ENCODE measurements around the gene CYP4A22.
"Not testable (repeated sequence)": the region's sequence is repeated elsewhere in the genome, so short reads cannot be mapped to it uniquely, and the experiment has no call there.

Gene CYP4A22, protein sequence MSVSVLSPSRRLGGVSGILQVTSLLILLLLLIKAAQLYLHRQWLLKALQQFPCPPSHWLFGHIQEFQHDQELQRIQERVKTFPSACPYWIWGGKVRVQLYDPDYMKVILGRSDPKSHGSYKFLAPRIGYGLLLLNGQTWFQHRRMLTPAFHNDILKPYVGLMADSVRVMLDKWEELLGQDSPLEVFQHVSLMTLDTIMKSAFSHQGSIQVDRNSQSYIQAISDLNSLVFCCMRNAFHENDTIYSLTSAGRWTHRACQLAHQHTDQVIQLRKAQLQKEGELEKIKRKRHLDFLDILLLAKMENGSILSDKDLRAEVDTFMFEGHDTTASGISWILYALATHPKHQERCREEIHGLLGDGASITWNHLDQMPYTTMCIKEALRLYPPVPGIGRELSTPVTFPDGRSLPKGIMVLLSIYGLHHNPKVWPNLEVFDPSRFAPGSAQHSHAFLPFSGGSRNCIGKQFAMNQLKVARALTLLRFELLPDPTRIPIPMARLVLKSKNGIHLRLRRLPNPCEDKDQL

DNA sequence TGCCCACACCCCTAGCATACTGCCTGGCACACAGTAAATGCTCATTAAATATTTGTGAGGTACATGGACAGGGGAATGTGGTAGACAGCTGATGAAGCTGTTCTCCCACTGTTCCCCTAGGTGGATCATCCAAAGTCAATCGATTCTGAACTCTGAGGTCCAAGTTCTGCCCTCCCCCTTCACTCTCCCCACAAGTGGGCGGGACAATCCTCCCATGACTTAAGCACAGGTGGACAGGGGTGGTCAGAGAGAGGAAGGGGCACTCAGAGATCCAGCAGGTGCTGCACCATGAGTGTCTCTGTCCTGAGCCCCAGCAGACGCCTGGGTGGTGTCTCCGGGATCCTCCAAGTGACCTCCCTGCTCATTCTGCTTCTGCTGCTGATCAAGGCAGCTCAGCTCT, at the start of gene CYP4A22:
Gene CYP4A22 (plus strand): TSS at position 244 of the 400 bp plus-strand sequence. CDS start 45 bp downstream, at position 289.
- no peak for DNase-seq

DNA sequence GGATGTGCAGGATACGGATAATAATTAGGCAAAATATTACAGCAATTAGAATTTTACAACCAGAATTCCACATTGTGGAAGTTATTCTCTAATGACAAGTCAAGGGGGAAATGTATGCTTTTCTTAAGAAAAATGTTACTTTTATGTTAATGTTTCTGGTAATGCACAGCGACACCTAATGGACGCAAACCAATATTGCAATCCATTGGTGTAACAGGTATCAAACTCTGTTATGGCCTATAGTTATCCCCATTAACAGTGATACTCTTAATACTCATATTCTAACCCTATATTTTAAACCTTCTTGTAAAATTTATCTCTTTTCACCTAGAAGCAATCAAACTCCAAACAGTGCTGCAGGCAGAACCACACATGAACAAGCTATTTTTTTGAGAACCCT, 47.9 kb upstream of the CYP4A22 start:
- DNase-seq = not testable (repeated sequence)

DNA sequence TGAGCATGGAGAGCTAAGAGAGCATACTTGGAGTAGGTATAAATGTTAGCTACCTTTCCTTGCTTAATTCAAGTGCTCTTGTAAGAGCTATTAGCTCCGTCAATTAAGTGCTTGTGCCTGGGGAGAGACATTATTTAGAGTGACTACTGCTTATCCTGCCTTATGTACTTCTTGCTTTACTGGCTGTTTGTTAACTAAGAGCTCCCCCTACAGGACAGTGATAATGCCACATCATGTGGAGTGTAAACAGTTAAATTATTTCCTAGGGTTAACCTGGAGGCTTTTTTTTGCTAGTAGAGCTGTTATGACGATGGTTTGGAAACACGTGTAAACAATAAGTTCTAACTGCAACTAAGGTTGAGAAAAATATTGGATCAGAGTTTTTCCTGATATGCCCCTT, 45.8 kb upstream of the CYP4A22 start:
- DNase-seq = not testable (repeated sequence)

DNA sequence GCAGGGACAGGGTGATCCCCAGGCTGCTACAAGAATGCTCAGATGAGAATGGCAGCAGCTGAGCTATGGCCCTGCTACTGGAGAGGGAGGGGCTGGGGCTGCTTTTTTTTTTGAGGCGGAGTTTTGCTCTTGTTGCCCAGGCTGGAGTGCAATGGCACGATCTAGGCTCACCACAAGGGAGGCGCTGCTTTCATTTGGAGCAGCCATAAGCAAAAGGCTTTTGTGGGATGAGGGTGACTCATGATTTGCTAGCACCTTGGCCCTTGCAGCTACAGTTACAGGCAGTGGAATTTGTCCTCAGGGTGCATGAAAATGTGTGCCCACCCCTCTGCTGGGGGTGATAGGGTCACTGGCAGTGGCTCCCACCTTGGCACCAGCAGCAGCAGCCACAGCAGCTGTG, 32.4 kb upstream of the CYP4A22 start:
- no peak for DNase-seq

DNA sequence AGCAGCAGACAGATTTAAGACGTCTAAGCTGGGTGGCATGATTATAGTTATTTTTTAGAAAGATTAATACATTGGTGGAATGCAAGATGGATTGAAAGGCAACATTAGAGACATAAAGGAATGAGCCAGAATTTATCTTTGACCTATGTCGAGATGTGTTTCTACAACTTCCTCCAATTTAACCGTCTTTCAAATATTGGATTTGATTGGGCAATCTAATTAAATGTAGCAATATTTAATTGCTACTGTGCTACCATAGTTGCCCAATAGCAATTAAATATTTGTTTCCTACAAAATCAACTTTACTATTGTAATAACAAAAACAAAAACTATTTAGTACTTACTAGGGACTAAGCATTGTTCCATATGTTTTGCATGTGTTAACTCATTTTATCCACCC, 30.4 kb upstream of the CYP4A22 start:
- no peak for DNase-seq

DNA sequence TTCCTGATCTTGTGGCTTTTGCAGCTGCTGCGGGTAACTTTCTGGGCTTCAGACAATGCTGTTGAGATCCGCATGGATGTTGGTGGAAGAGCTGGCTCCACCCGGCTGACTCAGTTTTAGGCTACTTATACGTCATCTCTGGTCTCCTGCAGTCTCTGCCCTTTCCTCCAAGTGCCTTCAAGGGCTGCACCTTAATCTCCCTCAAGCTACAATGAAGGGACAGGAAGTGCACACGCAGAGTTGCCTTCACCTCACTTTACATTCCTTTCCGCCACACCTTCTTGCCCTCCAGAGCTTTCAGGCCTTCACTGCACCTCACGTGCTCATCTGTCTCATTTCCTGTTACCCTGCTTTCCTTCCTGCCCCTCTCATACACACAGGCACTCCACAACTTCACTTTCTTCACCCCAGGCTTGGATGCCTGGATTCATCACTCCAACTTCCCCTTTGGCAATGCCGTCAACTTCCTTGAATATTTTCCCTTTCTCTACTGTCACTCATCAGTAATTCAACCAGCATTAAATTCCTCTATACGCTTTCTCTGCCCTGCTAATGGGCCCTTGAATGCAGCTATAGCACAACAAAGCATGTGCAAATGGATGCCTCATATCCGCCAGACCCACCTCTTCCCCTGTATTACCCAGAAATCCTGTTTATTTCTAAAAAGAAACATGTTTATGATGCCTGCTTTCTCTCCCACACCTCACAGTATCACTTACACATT, 29.2 kb upstream of the CYP4A22 start:
- not testable (repeated sequence) for DNase-seq

DNA sequence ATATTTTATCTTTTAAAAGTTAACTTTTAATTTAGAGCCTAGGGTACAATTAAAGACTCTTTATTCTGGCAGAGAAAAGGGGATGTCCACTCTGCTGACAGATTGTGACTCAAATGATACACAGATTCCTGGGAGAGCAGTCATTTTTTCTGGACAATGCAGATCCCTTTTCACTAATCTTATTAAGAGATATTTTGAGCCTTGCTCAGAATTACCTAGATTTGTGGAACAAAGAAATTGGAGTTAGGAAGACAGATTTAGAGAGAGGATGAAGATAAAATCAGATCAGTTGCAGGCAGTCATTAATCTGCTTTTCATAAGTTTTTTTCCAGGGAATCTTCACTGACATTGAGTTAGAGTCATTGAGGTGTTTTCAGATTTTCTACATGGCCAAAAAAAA, 27.8 kb upstream of the CYP4A22 start:
- DNase-seq = not testable (repeated sequence)

DNA sequence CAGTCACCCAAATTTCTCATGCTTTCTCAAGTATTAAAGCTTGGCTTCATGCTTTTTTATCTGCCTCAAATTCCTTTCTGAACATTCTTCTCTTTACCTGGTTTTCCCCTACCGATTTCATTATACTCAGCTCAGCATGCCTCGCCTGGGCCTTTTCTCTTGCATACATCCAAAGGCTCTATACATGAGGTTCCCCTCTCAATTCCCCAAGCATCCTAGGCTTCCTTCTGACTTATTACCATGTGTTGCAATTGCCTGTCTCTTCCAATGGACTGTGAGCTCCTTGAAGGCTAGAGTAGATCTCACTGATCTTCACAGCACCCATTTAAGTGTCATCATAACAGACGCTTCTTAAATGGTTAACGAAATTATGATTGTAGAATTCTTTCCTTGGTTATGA, 24.1 kb upstream of the CYP4A22 start:
- no peak for DNase-seq

DNA sequence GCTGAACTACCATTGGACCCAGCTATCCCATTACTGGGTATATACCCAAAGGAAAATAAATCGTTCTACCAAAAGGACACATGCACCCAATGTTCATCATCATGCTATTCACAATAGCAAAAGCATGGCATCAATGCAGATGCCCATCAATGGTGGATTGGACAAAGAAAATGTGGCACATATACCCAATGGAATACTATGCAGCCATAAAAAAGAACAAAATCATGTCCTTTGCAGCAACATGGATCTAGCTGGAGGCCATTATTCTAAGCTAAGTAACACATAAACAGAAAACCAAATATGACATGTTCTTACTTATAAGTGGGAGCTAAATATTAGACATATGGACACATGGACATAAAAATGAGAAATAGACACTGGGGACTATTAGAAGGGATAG, 16.2 kb upstream of the CYP4A22 start:
- not testable (repeated sequence) for DNase-seq

DNA sequence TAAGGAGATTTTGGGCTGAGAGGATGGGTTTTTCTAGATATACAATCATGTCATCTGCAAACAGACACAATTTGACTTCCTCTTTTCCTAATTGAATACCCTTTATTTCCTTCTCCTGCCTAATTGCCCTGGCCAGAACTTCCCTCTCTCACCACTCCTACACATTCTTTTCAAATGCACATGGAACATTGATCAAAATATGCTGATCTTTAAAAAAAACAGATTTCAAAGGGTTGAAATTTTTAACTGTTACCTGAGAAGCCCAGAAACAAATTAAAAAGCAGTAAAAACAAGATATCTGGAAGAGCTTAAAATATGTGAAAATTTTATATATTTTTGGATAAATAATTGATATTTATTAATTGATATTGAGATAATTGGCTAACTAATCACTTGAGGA, 12.4 kb upstream of the CYP4A22 start:
- not testable (repeated sequence) for DNase-seq

DNA sequence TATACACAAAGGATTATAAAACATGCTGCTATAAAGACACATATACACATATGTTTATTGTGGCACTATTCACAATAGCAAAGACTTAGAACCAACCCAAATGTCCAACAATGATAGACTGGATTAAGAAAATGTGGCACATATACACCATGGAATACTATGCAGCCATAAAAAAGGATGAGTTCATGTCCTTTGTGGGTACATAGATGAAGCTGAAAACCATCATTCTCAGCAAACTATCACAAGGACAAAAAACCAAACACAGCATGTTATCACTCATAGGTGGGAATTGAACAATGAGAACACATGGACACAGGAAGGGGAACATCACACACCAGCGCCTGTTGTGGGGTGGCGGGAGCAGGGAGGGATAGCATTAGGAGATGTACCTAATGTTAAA, 10.2 kb upstream of the CYP4A22 start:
- not testable (repeated sequence) for DNase-seq

DNA sequence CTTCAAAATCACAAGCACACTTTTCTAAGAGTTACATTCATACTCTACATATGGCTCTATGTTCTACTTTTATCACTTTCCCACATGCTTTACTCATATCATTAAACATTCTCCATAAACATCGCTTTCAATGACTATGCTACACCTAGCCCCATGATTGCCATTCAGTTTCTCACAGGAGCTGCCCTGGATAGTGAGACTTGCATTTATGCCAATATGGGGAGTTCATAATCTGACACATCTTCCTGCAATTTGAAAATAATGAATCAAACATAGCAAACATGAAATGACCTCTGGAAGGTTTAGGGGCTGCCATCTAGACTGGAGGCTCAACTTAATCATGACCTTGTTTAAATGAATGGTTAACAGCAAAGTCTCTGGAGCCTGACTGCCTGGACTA, 9.0 kb upstream of the CYP4A22 start:
- no peak for DNase-seq

DNA sequence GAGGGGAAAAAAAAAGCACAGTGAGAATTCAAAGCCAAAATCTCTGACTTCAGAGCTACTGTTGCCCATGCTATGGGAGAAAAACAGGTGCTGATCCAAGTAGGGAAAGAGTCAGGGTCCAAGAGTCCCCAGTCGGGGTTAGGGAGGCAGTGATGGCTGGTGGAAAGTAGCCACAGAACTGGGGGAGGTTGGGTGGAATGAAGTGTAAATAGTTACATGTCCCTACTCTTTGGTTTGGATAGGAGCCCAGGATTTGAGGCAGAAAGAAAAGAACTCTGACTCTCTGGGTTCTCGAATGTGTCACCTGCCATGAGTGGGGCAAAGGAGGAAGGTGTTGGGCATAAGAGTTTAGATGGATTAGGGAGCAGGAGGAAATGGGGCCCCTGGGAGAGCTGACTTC, 8.4 kb upstream of the CYP4A22 start:
- not testable (repeated sequence) for DNase-seq

DNA sequence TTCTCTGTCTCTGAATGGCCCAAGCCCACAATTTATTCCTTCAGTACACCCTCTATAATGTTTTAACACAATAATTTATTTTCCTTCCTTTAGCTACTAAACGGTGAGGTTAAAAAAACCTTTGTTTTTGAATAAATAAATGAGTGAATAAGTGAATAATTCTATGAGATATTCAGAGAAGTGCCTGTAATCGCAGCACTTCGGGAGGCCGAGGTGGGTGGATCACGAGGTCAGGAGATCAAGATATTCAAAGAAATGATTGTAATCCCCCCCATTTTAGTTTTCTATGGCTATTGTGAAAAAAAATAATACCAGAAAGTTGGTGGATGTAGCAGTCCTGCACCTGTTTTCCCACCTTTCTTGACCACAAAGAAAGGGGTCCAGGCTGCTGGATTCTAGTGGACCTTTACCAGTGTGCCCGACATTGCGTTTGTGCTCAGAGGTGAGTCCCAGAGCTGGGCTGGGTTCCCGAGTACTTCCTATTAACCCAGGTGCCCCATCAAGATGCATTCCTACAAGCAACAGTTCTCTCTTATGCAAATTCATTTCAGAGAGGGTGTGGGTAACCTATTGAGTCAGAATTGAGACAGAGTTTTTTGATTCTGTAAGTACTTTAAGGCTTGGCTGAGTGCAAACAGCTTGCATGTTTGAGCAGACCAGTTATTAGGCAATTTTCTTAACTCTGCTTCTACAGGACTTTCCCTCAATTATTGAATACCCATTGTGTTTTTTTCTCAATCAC, 7.6 kb upstream of the CYP4A22 start:
- DNase-seq = not testable (repeated sequence)

DNA sequence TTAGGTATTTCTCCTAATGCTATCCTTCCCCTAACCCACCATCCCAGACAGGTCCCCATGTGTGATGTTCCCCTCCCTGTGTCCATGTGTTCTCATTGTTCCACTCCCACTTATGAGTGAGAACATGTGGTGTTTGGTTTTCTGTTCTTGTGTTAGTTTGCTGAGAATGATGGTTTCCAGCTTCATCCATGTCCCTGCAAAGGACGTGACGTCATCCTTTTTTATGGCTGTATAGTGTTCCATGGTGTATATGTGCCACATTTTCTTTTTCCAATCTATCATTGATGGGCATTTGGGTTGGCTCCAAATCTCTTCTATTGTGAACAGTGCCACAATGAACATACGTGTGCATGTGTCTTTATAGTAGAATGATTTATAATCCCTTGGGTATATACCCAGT, 4.6 kb upstream of the CYP4A22 start:
- not testable (repeated sequence) for DNase-seq

DNA sequence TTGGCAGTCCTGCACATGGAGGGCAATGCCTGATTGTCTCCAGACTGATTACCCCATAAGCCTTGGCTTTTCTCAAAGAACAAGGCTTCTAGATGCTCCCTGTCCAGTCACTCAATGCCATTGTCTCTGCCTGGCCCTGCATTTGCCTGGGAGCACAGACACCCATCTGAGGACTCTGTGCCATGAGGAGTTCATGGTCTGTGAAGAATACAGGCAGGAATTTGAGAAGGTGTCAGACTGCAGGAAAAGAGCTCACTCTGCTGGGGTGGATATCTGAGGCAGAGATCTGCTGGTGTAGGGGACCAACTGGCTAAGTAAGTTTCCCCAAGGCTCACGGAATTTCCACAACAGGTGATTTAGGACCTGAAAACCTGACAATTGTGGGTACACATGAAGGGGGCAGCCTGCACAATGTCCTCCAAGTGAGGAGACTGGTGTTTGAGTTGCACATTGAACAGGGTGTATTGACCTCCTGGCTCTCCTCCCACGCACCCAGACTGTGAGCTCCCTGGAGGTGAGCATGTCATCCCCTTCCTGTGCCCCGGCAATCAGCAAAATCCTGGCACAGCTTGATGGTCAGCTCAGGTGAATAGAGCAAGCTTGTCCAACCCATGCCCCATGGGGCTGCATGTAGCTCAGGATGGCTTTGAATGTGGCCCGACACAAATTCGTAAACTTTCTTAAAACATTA, 829 bp downstream of the CYP4A22 start:
- DNase-seq = no peak

DNA sequence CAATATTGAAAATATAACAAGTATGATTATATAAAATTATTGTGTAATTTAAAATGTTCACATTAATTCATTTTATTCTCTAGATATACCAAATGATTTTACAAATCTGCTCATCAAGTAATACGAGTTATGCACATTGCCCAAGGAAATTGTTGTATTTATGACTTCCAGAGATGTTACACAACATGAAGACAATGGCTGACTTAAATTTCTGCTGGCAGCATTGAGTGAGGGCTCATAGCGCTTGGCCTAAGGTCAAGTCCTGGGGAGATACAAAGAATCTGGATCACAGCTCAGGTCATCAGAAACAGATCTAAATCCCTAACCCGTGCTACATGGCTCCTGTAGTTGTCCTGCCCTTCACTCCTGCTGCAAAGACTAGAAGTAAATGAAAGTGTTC, 3.1 kb downstream of the CYP4A22 start:
- not testable (repeated sequence) for DNase-seq

DNA sequence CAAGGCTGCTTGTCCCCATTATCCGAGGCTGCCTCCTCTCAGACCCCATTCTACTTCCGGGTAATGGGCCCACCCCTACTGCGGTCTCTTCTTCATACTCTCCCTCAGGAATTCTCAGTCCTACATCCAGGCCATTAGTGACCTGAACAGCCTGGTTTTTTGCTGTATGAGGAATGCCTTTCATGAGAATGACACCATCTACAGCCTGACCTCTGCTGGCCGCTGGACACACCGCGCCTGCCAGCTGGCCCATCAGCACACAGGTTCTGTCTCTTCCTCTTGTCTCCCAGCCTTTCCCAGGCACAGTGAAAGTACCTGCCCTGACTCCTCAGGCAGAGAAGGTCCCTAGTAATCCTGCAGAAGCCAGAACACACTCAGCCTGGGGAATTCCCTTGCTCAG, 6.4 kb downstream of the CYP4A22 start:
- not testable (repeated sequence) for DNase-seq

DNA sequence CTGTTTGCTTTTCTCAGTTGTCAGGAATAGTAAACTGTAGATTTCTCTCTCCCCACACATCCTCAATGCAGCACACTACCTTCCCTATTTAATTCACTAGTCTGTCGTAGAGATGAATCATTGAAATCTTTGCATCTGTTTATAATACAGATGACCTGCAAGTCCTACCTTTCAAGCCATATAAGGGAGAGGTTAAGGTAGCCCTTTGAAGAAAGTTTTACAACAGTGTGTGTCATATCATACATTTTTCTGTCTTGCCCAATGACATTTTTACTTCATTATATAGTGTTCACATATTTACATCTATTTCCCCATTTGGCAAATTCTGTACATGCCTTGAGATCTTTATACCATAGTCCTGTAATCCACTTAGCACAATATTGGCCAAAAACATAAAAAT, 9.3 kb downstream of the CYP4A22 start:
- not testable (repeated sequence) for DNase-seq

DNA sequence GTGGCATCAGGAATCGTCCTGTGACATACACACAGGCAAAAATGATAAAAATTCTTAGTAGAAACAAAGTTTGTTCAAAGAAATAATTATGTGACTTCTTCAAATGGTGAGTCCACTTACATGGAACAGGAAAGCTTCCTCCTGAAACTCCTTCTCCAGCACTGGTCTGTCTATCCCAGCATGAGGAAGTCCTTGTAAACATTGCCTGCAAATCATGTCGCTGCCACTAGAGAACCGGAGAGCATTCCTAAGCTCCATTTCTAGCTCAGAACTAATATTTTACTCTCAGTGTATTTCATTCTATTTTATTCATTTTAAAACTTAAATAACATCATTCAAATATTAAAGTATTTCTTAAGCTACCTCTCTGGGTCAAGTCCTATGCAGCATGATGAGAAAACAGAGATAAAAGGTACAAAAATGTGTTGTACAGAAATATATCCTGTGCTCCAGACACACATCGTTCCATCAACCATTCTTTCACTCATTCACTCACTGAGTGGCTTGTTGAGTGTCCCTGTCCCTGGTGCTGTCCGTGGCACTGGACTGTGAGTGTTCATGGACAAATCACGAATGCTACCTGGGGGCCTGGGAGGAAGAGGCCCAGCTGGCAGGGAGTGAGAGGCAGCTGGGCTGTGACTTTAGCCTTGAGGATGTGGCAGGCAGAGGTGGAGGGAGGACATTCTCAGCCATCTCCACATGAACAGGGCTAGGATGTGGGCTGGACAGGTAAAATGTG, 10.0 kb downstream of the CYP4A22 start:
- DNase-seq = no peak

DNA sequence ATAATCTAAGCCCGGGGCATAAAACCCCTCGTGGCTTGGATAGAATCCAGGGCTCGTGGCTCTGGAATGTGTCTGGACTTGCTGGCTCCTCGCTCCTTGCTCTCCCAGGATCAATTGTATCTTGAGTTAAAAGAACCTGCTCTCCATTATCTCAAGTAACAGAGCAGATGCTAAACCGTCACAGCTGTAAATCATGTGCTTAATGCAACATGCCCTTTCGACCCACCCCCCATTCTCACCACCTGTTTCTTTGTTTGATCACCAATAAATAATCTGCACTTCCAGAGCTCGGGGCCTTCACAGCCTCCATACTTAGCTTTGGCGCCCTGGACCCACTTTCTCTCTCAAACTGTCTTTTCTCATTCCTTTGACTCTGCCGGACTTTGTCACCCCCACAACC, 11.9 kb downstream of the CYP4A22 start:
- not testable (repeated sequence) for DNase-seq

DNA sequence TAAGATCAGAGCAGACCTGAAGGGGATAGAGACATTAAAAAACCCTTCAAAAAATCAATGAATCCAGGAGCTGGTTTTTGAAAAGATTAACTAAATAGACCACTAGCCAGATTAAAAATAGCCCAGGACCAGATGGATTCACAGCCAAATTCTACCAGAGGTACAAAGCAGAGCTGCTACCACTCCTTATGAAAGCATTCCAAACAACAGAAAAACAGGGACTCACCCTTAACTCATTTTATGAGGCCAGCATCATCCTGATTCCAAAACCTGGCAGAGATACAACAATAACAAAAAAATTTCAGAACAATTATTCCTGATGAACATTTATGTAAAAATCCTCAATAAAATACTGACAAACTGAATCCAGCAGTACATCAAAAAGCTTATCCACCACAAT, 19.2 kb downstream of the CYP4A22 start:
- not testable (repeated sequence) for DNase-seq

Data from AML-193 (cell line).